K562 (cell line): ENCODE measurements around the gene NPDC1. TPM values are rescaled to one million over a fixed set of nuclear protein-coding genes. Genes with fewer than 3 reads are reported as not detected.

Experiments used
- ARID1B ChIP-seq: fragments of 450-650 bp; IDR thresholded peaks from 2 replicates; pipeline ENCODE4 v1.6.1; 2016; ENCODE audit warnings: antibody characterized with exemption, mild to moderate bottlenecking, inconsistent platforms
- CBX8 ChIP-seq: fragments of 200-600 bp; sonication (generic); IDR thresholded peaks from 2 replicates; pipeline ENCODE4 v1.6.1; 2012; ENCODE audit warnings: borderline replicate concordance, mixed run types, low read depth, mild to moderate bottlenecking, moderate library complexity, mixed read lengths, low read length, control low read depth, inconsistent platforms; ENCODE audit not compliant: poor library complexity, severe bottlenecking; ENCODE audit errors: extremely low read depth
- CXXC5 ChIP-seq: fragments of 250-450 bp; sonication (Bioruptor Pico); IDR thresholded peaks from 2 replicates; pipeline ENCODE4 v1.8.0; 2022; ENCODE audit warnings: inconsistent platforms, mild to moderate bottlenecking, moderate library complexity
- EP400 ChIP-seq: fragments of 450-650 bp; IDR thresholded peaks from 2 replicates; pipeline ENCODE4 v1.6.1; 2017; ENCODE audit warnings: antibody characterized with exemption, mild to moderate bottlenecking, moderate library complexity
- ETV1 ChIP-seq: fragments of 450-650 bp; conservative IDR thresholded peaks from 2 replicates; pipeline ENCODE4 v1.6.1; 2016; ENCODE audit warnings: missing genetic modification characterization, control low read depth, low read depth, missing compliant biosample characterization
- GTF2E2 ChIP-seq: fragments of 200-800 bp; sonication (Bioruptor generic); IDR thresholded peaks from 2 replicates; pipeline ENCODE4 v1.6.1; 2016; ENCODE audit warnings: missing genetic modification characterization, missing compliant biosample characterization
- HMG20B ChIP-seq: fragments of 250-450 bp; sonication (Bioruptor Pico); IDR thresholded peaks from 2 replicates; pipeline ENCODE4 v1.5.0; 2021; ENCODE audit warnings: mild to moderate bottlenecking
- ILF3 ChIP-seq: fragments of 450-650 bp; IDR thresholded peaks from 2 replicates; pipeline ENCODE4 v1.6.1; 2018; ENCODE audit warnings: antibody characterized with exemption, mild to moderate bottlenecking, moderate library complexity, borderline replicate concordance
- PRMT5 ChIP-seq: sonication (generic); formaldehyde crosslinking; IDR thresholded peaks from 2 replicates; pipeline ENCODE4 v1.5.0; 2020; ENCODE audit warnings: missing genetic modification reagents
- SRSF3 ChIP-seq: fragments of 200-400 bp; formaldehyde crosslinking; IDR thresholded peaks from 2 replicates; pipeline ENCODE4 v1.6.1; 2016; ENCODE audit warnings: mild to moderate bottlenecking, low read length, moderate library complexity; ENCODE audit not compliant: insufficient read depth
- TAF15 ChIP-seq: fragments of 200-400 bp; formaldehyde crosslinking; IDR thresholded peaks from 2 replicates; pipeline ENCODE4 v1.6.1; 2017; ENCODE audit warnings: mild to moderate bottlenecking, low read depth, low read length, moderate library complexity
- ZBTB11 ChIP-seq, 3 experiments: fragments of 200-800 bp in 1 of 3; fragments of 250-450 bp in 1 of 3; fragments of 450-650 bp in 1 of 3; sonication (Bioruptor Pico) in 1 of 3; sonication (Bioruptor generic) in 1 of 3; formaldehyde crosslinking in 1 of 3; IDR thresholded peaks; 2 replicates each; pipeline versions ENCODE4 v1.6.1 to v1.8.0; 2016 to 2022; ENCODE audit warnings: mild to moderate bottlenecking in 2 of 3, missing genetic modification characterization in 2 of 3, missing compliant biosample characterization in 1 of 3, moderate library complexity in 1 of 3
- ZEB2 ChIP-seq: fragments of 450-650 bp; IDR thresholded peaks from 2 replicates; pipeline ENCODE4 v1.6.1; 2016
- ZNF830 ChIP-seq: fragments of 250-450 bp; sonication (Bioruptor Pico); IDR thresholded peaks from 2 replicates; pipeline ENCODE4 v1.5.0; 2021; ENCODE audit warnings: mild to moderate bottlenecking
- polyA plus RNA-seq, 8 experiments: library from polyadenylated mRNA; depleted of rRNA in 4 of 8; stranded (reverse) in 5 of 8; unstranded in 3 of 8; fragments of >200 nt; fragmentation: Nextera tagmentation in 2 of 8; fragmentation: Illumina TruSeq in 1 of 8; extraction: Ambion mirVana in 2 of 8; extraction: Trizol in 1 of 8; gene quantifications; 2 replicates each; pipeline versions ENCODE4 v1.2.1 to v1.2.3, GENCODE V29; 2011 to 2014; ENCODE audit warnings: inconsistent platforms in 1 of 8, missing spikeins in 1 of 8
- total RNA-seq, 7 experiments: library from RNA; depleted of rRNA in 6 of 7; stranded (reverse); fragments of >200 nt in 6 of 7; fragmentation: Illumina TruSeq in 2 of 7; extraction: Trizol in 2 of 7; gene quantifications; 2 replicates each; pipeline versions ENCODE4 v1.2.1 to v1.2.3, GENCODE V29; 2011 to 2021; ENCODE audit warnings: low replicate concordance in 1 of 7
- TF ChIP-seq, protein P1 (sequence below): fragments of 250-450 bp; sonication (Bioruptor Pico); IDR thresholded peaks from 2 replicates; pipeline ENCODE4 v1.5.0; 2021; ENCODE audit warnings: mild to moderate bottlenecking, moderate library complexity
- TF ChIP-seq, protein P2 (sequence below): fragments of 200-800 bp; sonication (Bioruptor generic); IDR thresholded peaks from 2 replicates; pipeline ENCODE4 v1.6.1; 2017; ENCODE audit warnings: missing genetic modification characterization, missing compliant biosample characterization
- TF ChIP-seq, protein P3 (sequence below): fragments of 450-650 bp; formaldehyde crosslinking; IDR thresholded peaks from 2 replicates; pipeline ENCODE4 v1.4.0; 2020; ENCODE audit warnings: mild to moderate bottlenecking, moderate library complexity

Gene NPDC1
- total and polyA plus RNA-seq, 9 of the 15 experiments (the other 6 are each of a cell fraction or from before 2014, with no cell fraction given) = 0.06 to 2.1 (median 0.53) TPM; not detected in 3

DNA sequence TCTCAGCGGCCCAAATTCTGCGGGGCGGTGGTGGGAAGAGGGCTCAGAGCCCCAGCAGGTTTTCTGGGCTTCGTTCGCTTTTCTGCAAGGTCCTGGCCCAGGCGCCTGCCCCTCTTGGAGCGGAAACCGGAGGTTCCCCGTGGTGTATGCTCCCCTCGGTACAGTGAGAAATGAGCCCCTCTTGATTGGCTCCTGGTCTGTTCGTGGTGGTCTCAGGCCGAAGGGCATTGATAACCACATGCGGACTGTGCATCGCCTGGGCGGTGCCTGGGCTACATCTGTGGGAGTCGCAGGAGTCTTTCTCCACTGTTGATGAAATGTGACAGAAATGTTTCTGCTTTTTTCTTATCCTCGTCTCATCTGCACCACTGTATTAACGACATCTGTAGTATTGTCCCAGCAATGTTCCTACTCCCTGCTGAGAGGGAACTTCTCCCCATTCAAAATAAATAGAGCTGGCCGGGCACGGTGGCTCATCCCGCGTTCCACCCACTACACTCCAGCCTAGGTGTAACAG is 41.5 kb upstream of the NPDC1 start (continued):
- TF ChIP-seq, protein P1, sequence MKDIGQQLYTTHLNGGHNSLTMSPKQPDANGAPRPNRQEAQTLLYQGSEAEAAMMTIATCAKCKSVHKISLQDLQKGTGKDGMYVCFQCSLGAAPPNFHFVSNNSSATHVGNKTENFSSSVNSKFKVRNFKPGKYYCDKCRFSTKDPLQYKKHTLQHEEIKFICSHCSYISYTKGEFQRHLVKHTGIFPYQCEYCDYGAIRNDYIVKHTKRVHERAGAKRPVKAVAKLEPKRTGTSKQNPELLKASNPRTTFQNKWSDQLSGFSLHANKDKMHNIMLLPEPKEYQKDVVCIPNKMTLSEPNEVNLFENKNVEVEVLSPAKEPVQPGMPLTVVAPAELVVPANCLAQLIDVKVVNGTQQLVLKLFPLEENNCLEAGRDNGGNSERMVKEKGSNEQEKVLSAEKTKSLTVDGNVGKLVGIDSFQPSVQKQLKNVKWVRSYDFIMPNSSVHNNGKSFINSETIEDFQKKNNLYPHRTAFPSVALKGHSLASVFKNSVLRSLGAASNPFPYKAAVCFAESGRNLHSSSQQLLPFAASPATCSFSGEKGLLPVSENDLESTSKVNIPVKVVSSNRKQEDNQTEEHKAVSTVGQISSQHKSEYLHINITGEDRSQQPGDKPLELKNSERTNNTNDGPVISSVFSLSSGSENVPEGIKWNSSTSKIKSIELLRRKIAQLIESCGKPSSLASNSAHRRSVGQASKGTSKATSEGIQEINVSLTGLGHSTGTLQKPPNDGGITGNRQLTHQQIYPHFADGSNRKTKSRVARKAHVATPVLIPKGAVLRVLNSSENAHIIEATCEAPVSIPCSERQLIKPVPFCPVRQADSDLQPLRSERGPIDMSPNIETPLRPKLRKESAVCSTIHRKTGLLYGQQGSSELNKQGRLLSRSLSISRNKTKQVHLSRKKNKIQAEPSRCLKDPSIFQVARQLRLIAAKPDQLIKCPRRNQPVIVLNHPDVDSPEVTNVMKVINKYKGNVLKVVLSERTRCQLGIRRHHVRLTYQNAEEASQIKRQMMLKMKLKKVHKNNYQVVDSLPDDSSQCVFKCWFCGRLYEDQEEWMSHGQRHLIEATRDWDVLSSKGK (CRISPR knock-in tag) = no peak
- TF ChIP-seq ZNF830 (CRISPR knock-in tag) = no peak
- TF ChIP-seq HMG20B (CRISPR knock-in tag) = no peak
- 0 out of 2 replicates have a peak, but pooled peaks have one; percentile 6 for TF ChIP-seq SRSF3
- no peak for TF ChIP-seq CBX8
- peak; percentile 21; the same call in 1 of the 2 replicates for TF ChIP-seq ARID1B
- TF ChIP-seq TAF15 = no peak
- TF ChIP-seq ETV1 = no peak
- TF ChIP-seq, protein P2, sequence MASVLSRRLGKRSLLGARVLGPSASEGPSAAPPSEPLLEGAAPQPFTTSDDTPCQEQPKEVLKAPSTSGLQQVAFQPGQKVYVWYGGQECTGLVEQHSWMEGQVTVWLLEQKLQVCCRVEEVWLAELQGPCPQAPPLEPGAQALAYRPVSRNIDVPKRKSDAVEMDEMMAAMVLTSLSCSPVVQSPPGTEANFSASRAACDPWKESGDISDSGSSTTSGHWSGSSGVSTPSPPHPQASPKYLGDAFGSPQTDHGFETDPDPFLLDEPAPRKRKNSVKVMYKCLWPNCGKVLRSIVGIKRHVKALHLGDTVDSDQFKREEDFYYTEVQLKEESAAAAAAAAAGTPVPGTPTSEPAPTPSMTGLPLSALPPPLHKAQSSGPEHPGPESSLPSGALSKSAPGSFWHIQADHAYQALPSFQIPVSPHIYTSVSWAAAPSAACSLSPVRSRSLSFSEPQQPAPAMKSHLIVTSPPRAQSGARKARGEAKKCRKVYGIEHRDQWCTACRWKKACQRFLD (CRISPR knock-in tag) = 0 out of 2 replicates have a peak, but pooled peaks have one; percentile 6
- peak; percentile 22; the same call in 1 of the 2 replicates for TF ChIP-seq GTF2E2 (tag)
- TF ChIP-seq ILF3 = no peak
- peak in 2 of 3 experiments; percentile 49 to 53; a peak in 2 of 6 replicates for TF ChIP-seq ZBTB11 (CRISPR knock-in tag; IDR thresholded peaks at IDR 0.05)
- peak; percentile 63 for TF ChIP-seq EP400
- TF ChIP-seq, protein P3, sequence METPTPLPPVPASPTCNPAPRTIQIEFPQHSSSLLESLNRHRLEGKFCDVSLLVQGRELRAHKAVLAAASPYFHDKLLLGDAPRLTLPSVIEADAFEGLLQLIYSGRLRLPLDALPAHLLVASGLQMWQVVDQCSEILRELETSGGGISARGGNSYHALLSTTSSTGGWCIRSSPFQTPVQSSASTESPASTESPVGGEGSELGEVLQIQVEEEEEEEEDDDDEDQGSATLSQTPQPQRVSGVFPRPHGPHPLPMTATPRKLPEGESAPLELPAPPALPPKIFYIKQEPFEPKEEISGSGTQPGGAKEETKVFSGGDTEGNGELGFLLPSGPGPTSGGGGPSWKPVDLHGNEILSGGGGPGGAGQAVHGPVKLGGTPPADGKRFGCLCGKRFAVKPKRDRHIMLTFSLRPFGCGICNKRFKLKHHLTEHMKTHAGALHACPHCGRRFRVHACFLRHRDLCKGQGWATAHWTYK (CRISPR knock-in tag) = no peak
- TF ChIP-seq CXXC5 (CRISPR knock-in tag) = peak; percentile 9; the same call in 1 of the 2 replicates
- no peak for TF ChIP-seq PRMT5 (CRISPR knock-in tag)
- no peak for TF ChIP-seq ZEB2
